ENCODE results near the gene PPARA.

Gene PPARA

DNA sequence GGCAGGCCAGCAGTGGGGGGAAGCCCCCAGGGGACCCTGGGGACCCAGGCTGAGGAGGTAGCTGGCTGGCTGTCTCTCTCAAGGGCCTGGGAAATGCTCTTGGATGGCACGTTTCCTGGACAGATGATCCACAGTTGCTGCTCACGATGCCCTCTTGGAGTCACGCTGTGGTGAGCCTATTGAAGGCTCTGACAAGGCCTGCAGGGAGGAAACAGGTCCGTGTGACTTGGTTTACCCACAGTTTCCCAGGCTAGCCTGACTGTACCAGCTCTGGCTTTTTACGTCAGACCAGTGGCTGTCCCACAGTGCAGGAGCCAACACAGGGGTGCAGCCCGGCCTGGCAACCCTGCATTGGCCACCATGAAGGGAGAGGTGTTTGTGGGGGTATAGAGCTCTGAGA, 29.2 kb upstream of the PPARA start:
- TF ChIP-seq CTCF (conservative IDR thresholded peaks at IDR 0.05) = no peak
- no peak overlapping the region for H3K27ac ChIP-seq

- H3K27ac ChIP-seq = no peak overlapping the region
- TF ChIP-seq CTCF (conservative IDR thresholded peaks at IDR 0.05) = no peak
These were observed 28.6 kb upstream of the PPARA start for GRCh38 chr22:46121523-46122287.

DNA sequence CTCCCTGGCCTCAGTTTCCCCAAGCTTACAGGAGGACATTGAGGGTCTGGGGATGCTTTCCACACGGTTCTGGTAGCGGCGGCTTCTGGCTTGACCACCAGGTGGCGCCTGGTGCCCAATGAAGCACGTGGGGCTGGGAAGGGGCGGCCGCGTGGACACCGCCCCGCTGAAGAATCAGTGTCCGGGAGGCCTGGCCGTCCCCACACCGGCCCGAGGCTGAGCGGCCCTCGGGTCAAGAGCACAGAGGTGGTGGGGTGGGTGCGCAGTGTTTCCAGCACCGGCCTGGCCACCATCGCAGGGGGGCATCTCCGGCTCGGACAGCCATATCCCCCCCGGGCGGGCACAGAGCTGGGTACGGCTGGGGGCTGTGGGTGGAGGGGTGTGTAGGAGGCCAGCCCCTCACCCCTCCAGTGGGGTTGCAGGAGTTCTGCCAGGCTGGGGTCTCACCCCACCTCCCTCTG, 27.8 kb upstream of the PPARA start:
- H3K27ac ChIP-seq = no peak overlapping the region; the same call in 1 of the 2 replicates
- TF ChIP-seq CTCF (conservative IDR thresholded peaks at IDR 0.05) = peak; percentile 85

DNA sequence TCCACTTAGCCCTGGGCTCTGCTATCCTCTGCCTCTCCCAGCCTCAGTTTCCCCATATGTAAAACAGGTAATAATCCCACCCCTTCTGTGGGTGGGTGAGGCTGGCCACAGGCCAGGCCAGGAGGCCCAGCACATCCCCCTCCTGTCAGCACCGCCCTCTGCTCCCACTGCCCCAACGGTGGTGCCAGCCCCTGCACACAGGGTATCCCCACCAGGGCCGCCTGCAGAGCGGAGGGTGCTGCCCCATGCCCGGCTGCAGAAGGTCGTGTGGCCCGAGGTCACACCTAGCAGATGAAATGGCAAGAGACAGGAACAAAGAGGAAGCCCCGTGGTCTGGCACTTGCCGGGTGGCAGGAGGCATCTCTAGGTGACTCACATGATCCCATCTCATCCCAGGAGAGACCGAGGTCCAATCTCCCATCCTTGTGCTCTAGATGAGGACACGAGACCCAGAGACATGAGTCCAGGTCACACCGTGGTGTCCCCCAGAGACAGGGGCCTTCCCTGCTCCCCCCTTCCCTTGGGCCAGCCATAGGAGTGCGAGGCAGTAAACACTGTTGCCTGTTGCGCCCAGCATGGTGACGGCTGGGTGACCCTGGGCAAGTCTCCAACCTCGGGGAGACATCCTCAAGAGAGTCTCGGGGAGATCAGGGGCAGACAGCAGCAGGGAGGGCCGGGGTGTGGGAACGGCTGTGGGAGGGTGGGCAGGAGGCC, 27.2 kb upstream of the PPARA start:
- H3K27ac ChIP-seq = no peak overlapping the region; the same call in 1 of the 2 replicates
- TF ChIP-seq CTCF (conservative IDR thresholded peaks at IDR 0.05) = no peak

DNA sequence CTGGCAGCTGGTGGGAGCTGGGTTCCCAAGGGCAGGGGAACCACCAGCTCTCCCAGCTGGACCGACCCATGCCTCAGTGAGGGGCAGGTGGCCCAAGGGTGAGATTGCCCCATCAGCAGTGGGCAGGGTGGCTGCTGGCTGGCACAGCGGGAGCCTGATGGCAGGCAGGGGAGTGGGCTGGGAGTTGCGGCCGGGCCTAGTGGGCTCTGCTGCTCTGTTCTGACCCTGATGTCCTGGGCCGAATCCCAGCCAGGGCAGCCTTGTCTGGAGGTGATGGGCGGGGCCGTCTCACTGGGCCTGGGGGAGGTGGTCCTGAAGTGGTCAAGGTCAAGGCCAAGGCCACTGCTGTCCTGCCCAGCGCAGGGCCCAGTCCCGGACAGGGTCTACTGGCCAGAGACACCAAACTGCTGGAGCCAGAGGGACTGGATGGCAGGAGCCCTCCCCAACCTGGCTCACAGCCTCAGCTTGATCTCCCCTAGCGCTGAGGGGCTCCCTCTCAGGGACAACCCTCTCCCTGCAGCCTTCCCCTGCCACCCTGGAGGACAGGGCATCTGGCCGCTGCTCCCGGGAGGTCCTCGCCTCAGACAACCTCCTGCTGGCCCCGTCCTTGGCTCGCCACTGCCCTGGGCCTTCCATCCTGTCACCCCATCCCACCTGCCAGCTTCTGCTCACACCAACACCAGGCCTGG, 26.5 kb upstream of the PPARA start:
- H3K27ac ChIP-seq = no peak overlapping the region
- TF ChIP-seq CTCF (conservative IDR thresholded peaks at IDR 0.05) = no peak

DNA sequence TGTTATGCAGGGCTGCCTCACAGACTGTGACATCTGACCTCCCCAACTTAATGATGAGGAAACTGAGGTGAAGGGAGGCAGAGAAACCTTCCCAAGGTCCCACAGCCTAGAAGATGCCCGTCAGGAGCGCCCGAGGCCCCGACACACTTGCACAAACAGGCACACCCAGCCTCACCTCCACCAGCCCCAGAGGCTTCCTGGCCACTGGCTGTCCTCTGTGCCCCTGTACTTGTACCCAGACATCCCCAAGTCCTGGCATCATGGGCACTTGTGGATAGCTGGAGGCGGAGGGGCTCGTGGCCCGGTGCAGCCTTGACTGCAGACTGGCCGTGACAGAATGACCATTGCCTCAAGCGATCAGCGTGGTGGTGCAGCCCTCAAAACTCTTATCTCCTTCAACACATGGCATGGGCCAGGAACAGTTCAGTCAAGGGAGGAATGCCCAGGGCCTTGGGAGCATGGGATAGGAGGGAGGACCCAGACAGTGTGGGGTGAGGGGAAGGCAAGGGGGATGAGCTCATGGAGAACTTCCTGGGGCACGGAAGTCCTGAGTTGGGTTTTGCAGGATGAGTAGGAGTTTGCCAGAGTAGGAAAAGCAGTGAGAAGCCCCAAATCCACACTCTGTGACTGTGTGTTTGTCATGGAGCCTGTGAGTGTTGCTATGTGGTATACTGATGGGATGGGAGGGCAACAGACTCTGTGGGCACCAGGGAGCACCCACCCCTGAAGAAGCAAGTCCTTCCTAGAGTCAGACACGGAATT, 25.8 kb upstream of the PPARA start:
- H3K27ac ChIP-seq = no peak overlapping the region
- TF ChIP-seq CTCF (conservative IDR thresholded peaks at IDR 0.05) = no peak
